Measurements from ENCODE around the gene TMEM80. TPM values are rescaled to one million over a fixed set of nuclear protein-coding genes. Genes with fewer than 3 reads are reported as not detected.
"Not testable (repeated sequence)": the region's sequence is repeated elsewhere in the genome, so short reads cannot be mapped to it uniquely, and the experiment has no call there.

TMEM80 gene
- total RNA-seq, 2 experiments from 2014 or later: 21.0 to 22.0 TPM

DNA sequence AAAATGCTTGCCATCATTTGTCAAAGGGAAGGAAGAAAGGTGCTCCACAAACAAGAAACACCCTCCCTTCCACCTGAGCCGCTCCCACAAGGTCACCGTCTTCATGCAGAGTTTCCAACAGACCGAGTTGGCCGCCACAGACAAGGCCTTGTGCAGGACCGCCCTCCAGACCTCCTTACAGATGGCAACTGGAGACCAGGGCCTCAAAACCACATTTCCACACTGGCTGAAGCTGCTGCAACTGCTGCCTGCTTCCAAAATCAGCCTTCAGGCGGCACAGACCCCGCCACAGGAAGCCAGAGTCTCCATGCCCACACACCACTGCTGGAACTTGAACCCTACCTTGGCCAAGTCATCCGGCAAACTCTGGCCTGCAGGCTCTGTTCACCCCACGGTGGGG lies 6.9 kb upstream of the TMEM80 start:
- ATAC-seq (ENCODE audit: poor library complexity) (no peak), DNase-seq (peak in 1 of 14 experiments; percentile 20)
- Histone ChIP-seq H3K36me3 (ENCODE audit: insufficient read depth, low read length) (peaks cover 57% of the 10 kb centered on the region), H3K27ac (ENCODE audit: low read depth in 1 of 2, low read length in 2 of 2) (no peak overlapping the region), H3K27me3 (ENCODE audit: control insufficient read depth in 1 of 2, insufficient read depth in 2 of 2, low read length in 2 of 2) (no peaks in the 10 kb centered on the region), H3K9me3 (ENCODE audit: control insufficient read depth in 1 of 2, insufficient read depth in 1 of 2, low read length in 2 of 2) (no peaks in the 10 kb centered on the region), H3K4me1 (ENCODE audit: insufficient read depth, low read length) (peaks cover 38% of the 10 kb centered on the region), H3K4me3 (ENCODE audit: low read length) (no peak overlapping the region)
- intact Hi-C loops (cut with DNase I, micrococcal nuclease): loop anchor here in 1 of 2 experiments (2.0 kb wide), 1 partner anchor 36 kb away; no protein-coding TSS in a partner anchor
- TF ChIP-seq, protein P1, sequence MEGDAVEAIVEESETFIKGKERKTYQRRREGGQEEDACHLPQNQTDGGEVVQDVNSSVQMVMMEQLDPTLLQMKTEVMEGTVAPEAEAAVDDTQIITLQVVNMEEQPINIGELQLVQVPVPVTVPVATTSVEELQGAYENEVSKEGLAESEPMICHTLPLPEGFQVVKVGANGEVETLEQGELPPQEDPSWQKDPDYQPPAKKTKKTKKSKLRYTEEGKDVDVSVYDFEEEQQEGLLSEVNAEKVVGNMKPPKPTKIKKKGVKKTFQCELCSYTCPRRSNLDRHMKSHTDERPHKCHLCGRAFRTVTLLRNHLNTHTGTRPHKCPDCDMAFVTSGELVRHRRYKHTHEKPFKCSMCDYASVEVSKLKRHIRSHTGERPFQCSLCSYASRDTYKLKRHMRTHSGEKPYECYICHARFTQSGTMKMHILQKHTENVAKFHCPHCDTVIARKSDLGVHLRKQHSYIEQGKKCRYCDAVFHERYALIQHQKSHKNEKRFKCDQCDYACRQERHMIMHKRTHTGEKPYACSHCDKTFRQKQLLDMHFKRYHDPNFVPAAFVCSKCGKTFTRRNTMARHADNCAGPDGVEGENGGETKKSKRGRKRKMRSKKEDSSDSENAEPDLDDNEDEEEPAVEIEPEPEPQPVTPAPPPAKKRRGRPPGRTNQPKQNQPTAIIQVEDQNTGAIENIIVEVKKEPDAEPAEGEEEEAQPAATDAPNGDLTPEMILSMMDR (IDR thresholded peaks at IDR 0.05): no peak
- no peak overlapping the region for H3K4me3 Mint-ChIP-seq
- no peaks in the 10 kb centered on the region for H3K27me3 Mint-ChIP-seq
- no peak overlapping the region for H3K27ac Mint-ChIP-seq
- ChIA-PET CTCF (no interaction called here), POLR2A (no interaction called here)
- peaks cover 64% of the 10 kb centered on the region for H3K36me3 Mint-ChIP-seq (ENCODE audit: low read depth)
- no peaks in the 10 kb centered on the region for H3K9me3 Mint-ChIP-seq
- peaks cover 34% of the 10 kb centered on the region for H3K4me1 Mint-ChIP-seq (ENCODE audit: low read depth)

- ChIA-PET POLR2A (no interaction called here), CTCF (no interaction called here)
- DNase-seq (peak in 1 of 14 experiments; percentile 32), ATAC-seq (ENCODE audit: poor library complexity) (no peak)
- H3K36me3 ChIP-seq (ENCODE audit: insufficient read depth, low read length): peaks cover 48% of the 10 kb centered on the region
- intact Hi-C loops (cut with DNase I, micrococcal nuclease): loop anchor here (2.0 to 10.0 kb wide), 4 partner anchors 35 to 125 kb away; partner anchors contain the start of genes LMNTD2 (in 1 of the 2) and RASSF7 (in 1 of the 2)
- Mint-ChIP-seq H3K27me3 (no peaks in the 10 kb centered on the region), H3K4me1 (ENCODE audit: low read depth) (peaks cover 36% of the 10 kb centered on the region), H3K27ac (peak overlapping the region; percentile 42), H3K36me3 (ENCODE audit: low read depth) (peaks cover 54% of the 10 kb centered on the region), H3K9me3 (no peaks in the 10 kb centered on the region), H3K4me3 (no peak overlapping the region)
- H3K4me1 ChIP-seq (ENCODE audit: insufficient read depth, low read length): peaks cover 47% of the 10 kb centered on the region
- H3K9me3 ChIP-seq (ENCODE audit: control insufficient read depth in 1 of 2, insufficient read depth in 1 of 2, low read length in 2 of 2): no peaks in the 10 kb centered on the region
- H3K27me3 ChIP-seq (ENCODE audit: control insufficient read depth in 1 of 2, insufficient read depth in 2 of 2, low read length in 2 of 2): no peaks in the 10 kb centered on the region
- TF ChIP-seq, protein P1 (IDR thresholded peaks at IDR 0.05): no peak
- no peak overlapping the region for H3K4me3 ChIP-seq (ENCODE audit: low read length)
- H3K27ac ChIP-seq (ENCODE audit: low read depth in 1 of 2, low read length in 2 of 2): no peak overlapping the region
These were observed 6.0 kb upstream of the TMEM80 start for GRCh38 chr11:689625-690024.

- Histone ChIP-seq H3K36me3 (ENCODE audit: insufficient read depth, low read length) (peaks cover 42% of the 10 kb centered on the region), H3K4me1 (ENCODE audit: insufficient read depth, low read length) (peaks cover 47% of the 10 kb centered on the region)
- intact Hi-C loops (cut with DNase I, micrococcal nuclease): loop anchor here (5.0 to 10.0 kb wide), 3 partner anchors 37 to 125 kb away; partner anchors contain the start of genes LMNTD2 (in 1 of the 2) and RASSF7 (in 1 of the 2)
- H3K27me3 Mint-ChIP-seq; H3K9me3 Mint-ChIP-seq; H3K27me3 ChIP-seq (ENCODE audit: control insufficient read depth in 1 of 2, insufficient read depth in 2 of 2, low read length in 2 of 2); ATAC-seq (ENCODE audit: poor library complexity); H3K9me3 ChIP-seq (ENCODE audit: control insufficient read depth in 1 of 2, insufficient read depth in 1 of 2, low read length in 2 of 2); H3K4me3 Mint-ChIP-seq; POLR2A ChIA-PET; H3K4me3 ChIP-seq (ENCODE audit: low read length); H3K27ac ChIP-seq (ENCODE audit: low read depth in 1 of 2, low read length in 2 of 2): not testable (repeated sequence)
- peak overlapping the region; percentile 96 for H3K27ac Mint-ChIP-seq
- H3K4me1 Mint-ChIP-seq (ENCODE audit: low read depth): peaks cover 36% of the 10 kb centered on the region
- peaks cover 52% of the 10 kb centered on the region for H3K36me3 Mint-ChIP-seq (ENCODE audit: low read depth)
- CTCF ChIA-PET: interaction anchor here (1.2 kb wide), 1 partner anchor 135 kb away, joined by 4 read pairs; no protein-coding TSS in a partner anchor
- peak in 1 of 14 experiments; percentile 27 for DNase-seq
These were observed 5.4 kb upstream of the TMEM80 start for GRCh38 chr11:690244-690643.
